ENCODE results near the gene CCM2L.
A peak's percentile ranks its signal among the peaks of the same experiment; 100 is the strongest.

The CCM2L gene

DNA sequence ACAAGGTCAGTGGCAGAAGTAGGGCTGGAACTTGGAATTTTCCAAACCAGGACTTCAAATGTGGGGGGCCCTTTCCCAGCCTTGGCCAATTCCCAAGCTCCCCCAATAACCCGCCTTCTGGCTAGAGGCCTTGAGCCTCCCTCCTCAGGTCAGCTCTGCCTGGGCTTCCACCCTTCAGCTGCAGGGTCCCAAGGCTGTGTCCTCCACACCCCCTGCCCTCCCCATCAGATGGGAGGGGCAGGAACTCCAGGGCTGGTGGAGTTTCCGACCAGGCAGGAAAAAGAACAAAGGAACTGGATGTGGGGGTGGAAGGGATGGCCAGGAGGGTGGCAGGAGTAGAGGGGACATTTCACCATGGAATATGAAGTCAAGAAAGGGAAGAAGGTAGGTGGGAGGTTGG is at the start of gene CCM2L:
Gene CCM2L, plus strand, starts transcription at position 338 of the 400 bp plus-strand sequence. Its CDS starts 17 bp downstream, at position 355.
- DNase-seq = no peak

GRCh38 chr20:31962761-31963160 is 47.5 kb upstream of the CCM2L start:
- no peak for DNase-seq

DNA sequence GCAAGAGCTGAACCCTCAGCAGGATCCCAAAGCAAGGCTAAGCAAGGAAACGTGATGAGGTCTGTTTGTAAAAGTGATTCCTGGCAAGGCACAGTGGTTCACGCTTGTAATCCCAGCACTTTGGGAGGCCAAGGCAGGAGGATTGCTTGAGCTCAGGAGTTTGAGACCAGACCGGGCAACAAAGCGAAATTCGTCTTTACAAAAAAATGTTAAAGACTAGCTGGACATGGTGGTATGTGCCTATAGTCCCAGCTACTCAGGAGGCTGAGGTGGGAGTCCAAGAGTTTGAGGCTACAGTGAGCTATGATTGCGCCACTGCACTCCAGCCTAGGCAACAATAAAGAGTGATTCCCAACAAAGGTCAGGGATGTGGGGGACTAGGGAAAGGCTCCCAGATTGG is 46.3 kb upstream of the CCM2L start:
- DNase-seq = no peak

DNA sequence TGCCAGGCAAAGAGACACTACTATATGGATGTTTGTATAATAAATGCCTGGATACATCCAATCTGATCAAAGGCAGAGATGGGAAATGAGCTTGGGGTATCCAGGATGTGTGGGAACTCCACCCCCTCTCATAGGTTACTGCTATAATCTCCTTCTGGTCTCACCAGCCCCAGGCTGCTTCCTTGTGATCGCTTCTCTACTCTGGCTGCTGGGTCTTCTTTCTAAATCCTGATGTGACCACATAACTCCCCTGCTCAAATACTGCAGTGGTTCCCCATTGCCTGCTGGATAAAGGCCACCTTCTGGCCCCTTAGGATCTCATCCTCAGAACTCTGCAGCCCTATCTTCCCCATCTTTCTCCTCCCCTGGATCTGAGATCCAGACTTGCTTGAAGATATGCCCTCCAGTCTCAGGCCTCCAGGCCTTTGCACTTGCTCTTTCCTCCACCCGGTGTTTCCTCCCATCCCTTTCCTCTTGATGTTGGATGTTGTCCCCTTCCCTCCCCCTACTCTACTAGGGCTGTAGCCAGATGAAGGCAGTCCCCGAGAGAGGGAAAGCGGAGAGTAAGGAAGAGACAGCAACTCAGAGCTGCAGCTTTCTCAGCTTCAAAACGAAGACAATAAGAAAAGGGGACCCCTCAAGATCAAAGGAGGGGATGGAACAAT is 43.1 kb upstream of the CCM2L start:
- DNase-seq = no peak

DNA sequence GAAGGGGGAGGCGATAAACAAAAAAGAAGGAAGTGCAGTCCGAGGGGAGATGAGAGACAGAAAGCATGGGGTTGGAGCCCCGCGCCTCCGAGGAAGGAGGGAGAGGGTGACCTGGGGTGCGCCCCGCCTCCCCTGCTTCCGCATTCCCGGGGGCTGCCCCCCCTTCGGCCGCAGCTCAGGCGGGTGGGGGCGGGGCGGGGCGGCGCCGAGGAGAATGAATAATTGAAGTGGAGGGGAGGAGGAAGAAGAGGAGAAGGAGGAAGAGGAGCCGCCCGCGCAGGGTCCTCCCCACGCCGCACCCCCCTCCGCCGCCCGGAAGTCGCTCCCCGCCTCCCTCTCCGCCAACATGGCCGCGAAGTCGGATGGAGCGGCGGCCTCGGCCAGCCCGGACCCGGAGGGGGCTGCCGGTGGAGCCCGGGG is 42.4 kb upstream of the CCM2L start, which contains the start of gene XKR7:
Gene XKR7, plus strand, starts transcription at position 322 of the 420 bp plus-strand sequence. Its CDS starts 25 bp downstream, at position 347.
- no peak for DNase-seq

- peak; percentile 65 for DNase-seq
Observed at GRCh38 chr20:31968291-31969126, 41.7 kb upstream of the CCM2L start.

- no peak for DNase-seq
Observed at GRCh38 chr20:31969991-31970390, 40.2 kb upstream of the CCM2L start.

DNA sequence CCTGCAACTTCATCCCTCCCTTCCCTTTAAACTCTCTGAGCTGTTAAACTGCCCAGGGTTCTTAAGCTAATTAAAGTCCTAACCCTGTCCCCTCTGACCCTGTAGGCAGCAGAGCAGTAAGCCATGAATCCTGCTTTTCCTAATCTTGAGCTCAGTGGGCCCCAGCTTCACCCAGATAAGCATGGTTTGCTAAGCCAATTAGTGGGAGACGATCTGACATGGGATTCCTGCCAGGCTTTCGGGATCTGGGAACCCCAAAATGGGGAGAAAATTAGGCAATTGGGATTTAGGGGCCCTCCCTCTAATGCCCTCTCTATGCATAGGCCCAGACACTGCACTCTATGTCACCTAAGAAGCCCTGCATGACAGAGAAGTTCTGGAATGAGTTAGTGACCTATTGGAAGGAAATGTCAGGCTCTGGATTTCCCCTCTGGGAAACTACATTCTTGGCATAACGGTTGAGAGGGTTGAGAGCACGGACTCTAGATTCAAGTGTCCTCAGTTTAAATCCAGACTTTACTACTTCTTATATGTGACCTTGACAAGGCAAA is 37.7 kb upstream of the CCM2L start:
- no peak for DNase-seq

DNA sequence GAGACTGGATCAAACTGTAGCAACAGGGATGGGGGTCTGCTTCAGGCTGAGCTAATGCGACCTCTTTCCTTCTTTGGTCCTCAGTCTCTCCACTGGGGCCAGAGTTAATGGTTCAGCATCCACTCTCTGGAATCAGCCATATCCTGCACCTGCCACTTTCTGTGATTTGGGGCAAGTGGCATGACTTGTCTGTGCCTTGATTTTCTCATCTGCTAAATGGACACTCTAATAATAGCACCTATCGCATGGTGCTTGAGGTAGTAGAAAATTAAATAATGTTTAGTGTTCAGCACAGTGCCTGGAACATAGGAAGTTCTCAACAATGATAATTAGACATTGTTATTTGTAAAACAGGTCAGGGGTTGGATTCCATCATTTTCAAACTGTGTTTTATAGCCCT is 35.9 kb upstream of the CCM2L start:
- DNase-seq = no peak

- no peak for DNase-seq
Observed at GRCh38 chr20:31974951-31975487, 35.2 kb upstream of the CCM2L start.

DNA sequence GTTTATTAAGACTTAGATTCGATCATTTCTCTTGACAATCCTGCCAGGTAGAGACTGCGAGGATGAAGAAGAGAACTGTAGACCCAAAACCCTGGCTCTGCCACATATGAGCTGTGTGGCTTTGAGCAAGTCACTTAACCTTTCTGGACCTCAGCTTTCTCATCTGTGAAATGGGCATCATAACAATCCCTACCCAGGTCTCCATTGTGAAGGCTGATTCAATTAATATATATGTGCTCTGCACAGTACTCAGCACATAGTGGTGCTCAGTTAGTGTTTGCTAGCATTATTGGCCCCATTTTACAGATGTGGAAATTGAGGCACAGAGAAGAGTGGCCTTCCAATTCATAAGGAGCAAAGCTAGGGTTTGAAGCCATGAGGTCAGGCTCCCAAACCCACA is 34.4 kb upstream of the CCM2L start:
- DNase-seq = no peak

DNA sequence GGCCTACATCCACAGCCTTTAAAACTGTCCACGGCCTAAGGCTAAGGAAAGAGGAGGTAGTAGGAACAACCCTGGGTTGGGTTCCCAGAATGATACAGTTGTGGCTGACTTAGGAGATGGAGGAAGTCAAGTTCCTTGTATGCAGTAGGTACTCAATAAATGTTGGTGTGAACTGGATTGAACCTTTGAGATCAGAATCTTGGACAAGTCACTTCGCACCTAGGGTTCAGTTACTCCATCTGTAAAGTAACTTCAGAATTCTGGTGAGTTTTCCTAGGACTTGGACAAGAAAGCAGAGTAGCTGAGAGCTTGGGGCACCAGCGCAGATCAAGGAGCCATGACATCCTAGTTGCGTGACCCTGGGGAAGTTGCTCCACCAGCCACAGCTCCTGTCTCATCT is 33.2 kb upstream of the CCM2L start:
- no peak for DNase-seq

- DNase-seq = no peak
Observed at GRCh38 chr20:31979713-31980426, 30.4 kb upstream of the CCM2L start.

- DNase-seq = no peak
Observed at GRCh38 chr20:31981784-31982183, 28.5 kb upstream of the CCM2L start.

- no peak for DNase-seq
Observed at GRCh38 chr20:31984981-31985471, 25.2 kb upstream of the CCM2L start.

GRCh38 chr20:31987744-31988143 is 22.5 kb upstream of the CCM2L start:
- no peak for DNase-seq

- no peak for DNase-seq
Observed at GRCh38 chr20:31988430-31989015, 21.7 kb upstream of the CCM2L start.

DNA sequence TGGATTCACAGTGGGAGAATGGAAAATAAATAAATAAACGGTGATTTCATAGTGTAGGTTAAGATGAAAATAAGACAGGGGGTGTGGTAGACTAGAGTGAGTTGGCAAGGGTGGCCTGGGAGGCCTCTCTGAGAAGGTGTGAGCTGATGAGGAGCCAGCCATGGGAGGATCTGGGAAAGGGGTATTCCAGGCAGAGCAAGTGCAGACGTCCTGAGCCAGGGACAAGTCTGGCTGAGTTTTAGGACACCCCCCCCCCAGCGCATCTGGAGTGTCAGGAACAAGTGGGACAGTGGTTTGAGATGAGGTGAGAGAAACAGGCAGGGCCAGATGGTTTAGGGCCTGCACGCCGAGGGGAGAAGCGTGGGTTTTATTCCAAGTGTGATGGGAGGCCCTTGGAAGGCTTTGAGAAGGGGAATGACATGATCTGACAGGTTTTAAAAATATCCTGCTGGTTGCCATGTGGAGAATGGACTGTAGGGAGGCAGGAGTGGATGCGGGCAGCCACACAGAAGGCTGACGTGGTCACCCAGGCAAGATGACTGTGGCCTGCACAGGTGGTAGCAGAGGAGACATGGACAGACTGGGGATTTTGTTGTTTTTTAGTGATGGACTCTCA is 21.1 kb upstream of the CCM2L start:
- no peak for DNase-seq

DNA sequence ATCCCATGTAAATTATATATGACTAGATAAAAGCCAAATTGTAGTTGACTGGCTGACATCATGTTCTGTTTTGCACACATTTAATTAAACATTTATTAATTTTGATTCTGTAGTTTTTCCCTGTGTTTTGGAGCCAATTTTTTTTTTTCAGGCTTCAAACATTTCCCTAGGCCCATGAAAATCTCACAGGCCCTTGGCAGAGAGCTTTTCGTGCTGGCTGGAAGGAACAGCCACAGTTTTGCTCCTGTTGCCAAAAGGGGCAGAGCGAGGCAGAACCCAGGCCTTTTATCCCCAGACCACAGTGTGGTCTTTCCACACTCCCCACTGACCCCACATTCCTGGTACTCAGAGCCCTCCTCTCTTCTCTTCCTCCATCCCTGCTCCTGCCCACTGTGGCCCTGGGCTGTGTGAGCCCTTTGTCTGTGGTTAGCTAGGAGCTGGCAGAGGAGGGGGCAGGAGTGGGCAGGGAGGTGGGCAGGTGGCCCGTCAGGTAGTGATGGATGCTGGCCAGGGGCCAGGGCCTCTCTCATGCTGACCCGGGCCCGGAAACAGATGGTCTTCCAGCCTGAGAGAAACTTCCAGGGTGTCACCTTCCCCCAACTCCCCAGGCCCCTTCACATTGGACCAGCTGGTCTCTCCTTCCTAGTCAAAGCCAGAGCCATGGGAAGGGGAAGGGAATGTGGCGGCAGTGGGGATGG is 19.4 kb upstream of the CCM2L start:
- no peak for DNase-seq

DNA sequence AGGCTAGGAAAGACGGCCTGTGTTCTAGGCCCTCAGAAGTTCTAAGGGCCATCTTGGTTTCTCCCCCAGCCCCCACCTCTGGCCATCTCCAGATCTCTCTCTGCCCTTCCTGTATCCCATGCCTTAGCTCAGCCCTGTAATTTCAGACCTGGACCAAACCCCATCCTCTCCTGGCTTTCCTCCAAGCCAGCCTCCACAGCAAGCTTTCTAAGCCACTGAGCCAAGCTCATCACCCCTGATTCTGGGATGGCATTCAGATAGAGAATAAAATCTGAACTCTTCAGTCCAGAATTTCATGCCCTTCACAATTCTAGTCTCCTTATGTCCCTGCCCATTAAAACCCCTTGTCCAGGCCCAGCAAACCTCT is 18.9 kb upstream of the CCM2L start:
- no peak for DNase-seq

GRCh38 chr20:31992086-31992485 is 18.2 kb upstream of the CCM2L start:
- DNase-seq = no peak
